Heart left ventricle (tissue), 13 donors: ENCODE data around the gene SLC39A11.

Experiments
- CTCF ChIP-seq, 12 donors: fragments of 200-600 bp; sonication (generic) in 4 of 12; IDR thresholded peaks; one replicate each; pipeline versions ENCODE4 v1.5.0 to v1.8.0; 2018 to 2022; ENCODE audit warnings: antibody characterized with exemption in 12 of 12, mild to moderate bottlenecking in 5 of 12
- POLR2A ChIP-seq, 2 donors: fragments of 450-650 bp; IDR thresholded peaks; one replicate each; pipeline ENCODE4 v1.6.1; 2017; ENCODE audit warnings: antibody characterized with exemption in 2 of 2, mild to moderate bottlenecking in 2 of 2, moderate library complexity in 2 of 2
- donor health status: ischemic (EF 13 %, LVEDD 7.1; RV severe dilation, severe dysfunction).
- donor health status: DM: no; HTN: yes; CAD: no.
- donor health status: DM: no; HTN: no; CAD: no.
- donor health status: ischemic (EF 25% LVEDD 6.9; RV normal size, moderate dysfunction).
- donor health status: ischemic (EF 25% LVEDD 5.7; RV mildly dilated, moderate dysfunction).
- donor health status: ischemic (EF 35%, LVEDD 5.7; RV mildly dilated, moderate dysfunction).
- donor health status: nonischemic (EF 11% LVEDD 7.7; RV severe dilation, severe dysfunction).
- donor health status: DM: yes; HTN: yes; CAD: no.
- donor health status: PGD.
- donor health status: ischemic (EF 29% LVEDD 5.4; RV normal size, mild dysfunction).
- donor health status: nonischemic (EF 23%, LVEDD 6.1; RV moderate dilation, normal function).

GRCh38 chr17:72833128-72833765 lies 259.2 kb downstream of the SLC39A11 start:
- TF ChIP-seq CTCF (IDR thresholded peaks at IDR 0.05) (no peak), POLR2A (IDR thresholded peaks at IDR 0.05) (no peak)
